Bronchial epithelial cell (primary cell): ENCODE results near the gene VPS18. TPM values are rescaled to one million over a fixed set of nuclear protein-coding genes. Genes with fewer than 3 reads are reported as not detected.
A peak's percentile ranks its signal among the peaks of the same experiment; 100 is the strongest.

Experiments
- DNase-seq: peaks from one replicate; pipeline ENCODE4 v3.0.0-alpha.2; 2010; ENCODE audit warnings: low read depth
- FAIRE-seq: peaks from 2 replicates; lab custom pipeline; 2011; peaks lifted over from hg19 to GRCh38; lab: Jason Lieb, UNC
- H3K27me3 ChIP-seq: 2 replicates; pipeline ENCODE4 v1.5.1; 2011; ENCODE audit warnings: low read length; ENCODE audit not compliant: control insufficient read depth, insufficient read depth
- H3K36me3 ChIP-seq: 2 replicates; pipeline ENCODE4 v1.5.1; 2011; ENCODE audit warnings: low read length; ENCODE audit not compliant: control insufficient read depth, insufficient read depth
- H3K4me3 ChIP-seq: 2 replicates; pipeline ENCODE4 v1.5.1; 2011; ENCODE audit warnings: mild to moderate bottlenecking, low read depth, low read length, control low read depth
- total RNA-seq: library from RNA; depleted of rRNA; stranded (reverse); fragments of >200 nt; gene quantifications from 2 replicates; pipeline ENCODE4 v1.2.1, GENCODE V29; 2014
- TF ChIP-seq, protein P1 (sequence below): IDR thresholded peaks from 2 replicates; pipeline ENCODE4 v1.5.1; 2011; ENCODE audit warnings: mild to moderate bottlenecking, moderate library complexity, low read length, control low read depth, inconsistent platforms; ENCODE audit not compliant: insufficient read depth, severe bottlenecking

The VPS18 gene
- total RNA-seq, 1 donor from 2014 or later, result 26.3 TPM

DNA sequence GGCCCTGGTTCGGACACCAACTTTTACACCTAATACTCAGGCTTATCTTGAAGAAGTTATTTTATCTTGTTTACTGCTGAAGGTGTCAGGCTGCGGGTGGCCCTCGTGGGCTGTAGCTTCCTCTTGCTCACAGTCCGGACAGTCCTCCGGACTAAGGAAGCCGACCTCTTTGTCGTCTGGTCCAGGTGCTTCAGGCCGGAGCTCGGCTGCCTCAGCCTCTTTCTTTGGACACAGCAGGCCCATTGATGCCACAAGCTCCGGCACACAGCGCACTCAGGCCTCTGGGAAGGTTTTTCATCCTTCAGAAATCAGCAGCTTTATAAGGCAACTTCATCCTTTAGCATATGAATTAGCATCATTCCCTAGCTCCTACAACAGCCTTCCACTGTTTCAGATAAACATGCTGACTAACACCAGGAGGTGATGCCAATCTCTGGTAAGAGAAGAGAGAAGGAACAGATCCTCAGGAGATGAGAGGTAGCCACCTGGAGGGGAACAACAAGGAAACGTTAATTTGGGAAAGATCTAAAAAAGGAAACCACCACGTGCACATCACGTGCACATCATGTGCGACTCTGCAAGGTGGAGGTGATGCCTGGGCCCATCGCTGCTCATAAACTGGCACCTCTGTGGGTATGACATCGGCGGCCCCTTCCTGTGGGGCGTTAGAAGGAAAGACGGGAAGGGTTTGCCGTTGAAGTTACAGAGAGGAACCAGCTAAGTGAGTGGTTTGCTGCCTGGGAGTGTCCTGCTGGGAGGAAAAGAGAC is 54.6 kb downstream of the VPS18 start:
- H3K36me3 ChIP-seq, result peaks cover 1% of the 10 kb centered on the region
- H3K27me3 ChIP-seq, result peaks cover 3% of the 10 kb centered on the region
- FAIRE-seq, result no peak
- DNase-seq, result no peak
- no peak overlapping the region for H3K4me3 ChIP-seq
- TF ChIP-seq, protein P1, sequence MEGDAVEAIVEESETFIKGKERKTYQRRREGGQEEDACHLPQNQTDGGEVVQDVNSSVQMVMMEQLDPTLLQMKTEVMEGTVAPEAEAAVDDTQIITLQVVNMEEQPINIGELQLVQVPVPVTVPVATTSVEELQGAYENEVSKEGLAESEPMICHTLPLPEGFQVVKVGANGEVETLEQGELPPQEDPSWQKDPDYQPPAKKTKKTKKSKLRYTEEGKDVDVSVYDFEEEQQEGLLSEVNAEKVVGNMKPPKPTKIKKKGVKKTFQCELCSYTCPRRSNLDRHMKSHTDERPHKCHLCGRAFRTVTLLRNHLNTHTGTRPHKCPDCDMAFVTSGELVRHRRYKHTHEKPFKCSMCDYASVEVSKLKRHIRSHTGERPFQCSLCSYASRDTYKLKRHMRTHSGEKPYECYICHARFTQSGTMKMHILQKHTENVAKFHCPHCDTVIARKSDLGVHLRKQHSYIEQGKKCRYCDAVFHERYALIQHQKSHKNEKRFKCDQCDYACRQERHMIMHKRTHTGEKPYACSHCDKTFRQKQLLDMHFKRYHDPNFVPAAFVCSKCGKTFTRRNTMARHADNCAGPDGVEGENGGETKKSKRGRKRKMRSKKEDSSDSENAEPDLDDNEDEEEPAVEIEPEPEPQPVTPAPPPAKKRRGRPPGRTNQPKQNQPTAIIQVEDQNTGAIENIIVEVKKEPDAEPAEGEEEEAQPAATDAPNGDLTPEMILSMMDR, result no peak

DNA sequence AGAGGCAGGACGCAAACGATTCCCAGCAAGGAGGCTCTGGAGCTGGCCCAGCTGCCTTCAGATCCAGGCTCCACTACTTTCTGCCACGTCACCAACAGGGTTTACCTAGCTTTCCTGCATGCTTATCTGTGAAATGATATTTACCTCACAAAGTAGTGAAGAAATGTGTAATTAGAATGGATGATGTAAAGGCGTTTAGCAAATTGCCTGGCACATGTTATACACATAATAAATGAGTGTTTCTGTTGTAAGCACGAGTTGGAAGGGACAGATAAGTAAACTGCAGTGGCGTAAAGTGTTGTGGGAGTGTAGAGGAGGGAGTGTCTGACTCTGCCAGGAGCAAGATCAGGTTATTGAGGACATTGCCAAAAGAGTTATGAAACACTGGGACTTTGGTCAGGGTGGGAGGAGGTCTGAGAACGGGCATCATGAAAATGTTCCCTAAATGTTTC is 55.5 kb downstream of the VPS18 start:
- Histone ChIP-seq H3K36me3 (peaks cover 3% of the 10 kb centered on the region), H3K4me3 (no peak overlapping the region), H3K27me3 (peaks cover 3% of the 10 kb centered on the region)
- FAIRE-seq (no peak), DNase-seq (peak; percentile 29)
- TF ChIP-seq, protein P1, result no peak

DNA sequence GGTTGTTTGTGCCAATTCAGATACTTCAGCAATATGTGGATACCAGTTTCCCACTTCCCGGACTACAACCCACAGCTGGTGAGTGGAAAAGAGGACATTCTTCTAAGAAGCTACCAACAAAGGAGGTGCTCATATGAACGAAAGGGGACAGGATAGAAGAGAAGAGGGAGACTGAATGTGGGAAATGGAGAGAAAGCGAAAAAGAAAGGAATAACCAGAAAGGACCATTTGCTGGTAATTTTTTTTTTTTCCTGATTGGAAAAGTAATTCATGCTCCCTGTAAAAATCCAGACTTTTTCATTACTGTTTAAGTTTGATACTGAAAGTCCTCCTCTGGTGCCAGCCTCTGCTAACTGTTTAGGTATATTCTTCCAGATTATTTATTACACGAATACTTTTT is 57.5 kb downstream of the VPS18 start:
- no peaks in the 10 kb centered on the region for H3K27me3 ChIP-seq
- no peak overlapping the region for H3K4me3 ChIP-seq
- TF ChIP-seq, protein P1, result no peak
- FAIRE-seq (no peak), DNase-seq (no peak)
- H3K36me3 ChIP-seq, result peaks cover 20% of the 10 kb centered on the region

DNA sequence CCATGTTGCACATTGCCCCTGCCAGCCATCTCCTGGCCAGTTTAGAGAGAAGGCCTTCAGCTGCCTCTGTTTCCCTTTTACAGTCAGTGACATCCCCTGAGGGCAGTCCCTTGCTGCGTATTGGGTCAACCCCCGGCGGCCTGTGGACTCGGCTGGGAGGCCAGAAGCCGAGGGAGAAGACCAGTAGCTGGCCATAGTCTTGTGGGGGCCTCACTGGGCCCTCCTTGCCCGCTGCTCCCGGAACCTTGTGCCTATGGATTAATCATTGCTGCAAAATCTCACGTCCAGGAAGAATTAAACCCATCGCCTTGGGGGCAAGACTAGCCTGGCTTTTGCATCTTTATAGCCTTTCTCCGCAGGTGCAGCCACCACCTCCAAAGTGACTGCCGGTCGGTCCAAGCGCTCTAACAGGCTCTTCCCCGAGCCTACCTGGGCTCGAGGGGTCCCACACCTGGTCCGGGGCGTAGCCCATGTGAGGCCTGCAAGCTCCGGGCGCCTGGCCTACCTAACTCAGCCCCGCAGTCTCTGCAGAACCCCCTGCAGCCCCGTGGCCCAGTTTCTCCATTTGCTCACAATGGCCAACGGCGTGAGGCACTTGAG is 58.2 kb downstream of the VPS18 start:
- H3K27me3 ChIP-seq, result no peaks in the 10 kb centered on the region

DNA sequence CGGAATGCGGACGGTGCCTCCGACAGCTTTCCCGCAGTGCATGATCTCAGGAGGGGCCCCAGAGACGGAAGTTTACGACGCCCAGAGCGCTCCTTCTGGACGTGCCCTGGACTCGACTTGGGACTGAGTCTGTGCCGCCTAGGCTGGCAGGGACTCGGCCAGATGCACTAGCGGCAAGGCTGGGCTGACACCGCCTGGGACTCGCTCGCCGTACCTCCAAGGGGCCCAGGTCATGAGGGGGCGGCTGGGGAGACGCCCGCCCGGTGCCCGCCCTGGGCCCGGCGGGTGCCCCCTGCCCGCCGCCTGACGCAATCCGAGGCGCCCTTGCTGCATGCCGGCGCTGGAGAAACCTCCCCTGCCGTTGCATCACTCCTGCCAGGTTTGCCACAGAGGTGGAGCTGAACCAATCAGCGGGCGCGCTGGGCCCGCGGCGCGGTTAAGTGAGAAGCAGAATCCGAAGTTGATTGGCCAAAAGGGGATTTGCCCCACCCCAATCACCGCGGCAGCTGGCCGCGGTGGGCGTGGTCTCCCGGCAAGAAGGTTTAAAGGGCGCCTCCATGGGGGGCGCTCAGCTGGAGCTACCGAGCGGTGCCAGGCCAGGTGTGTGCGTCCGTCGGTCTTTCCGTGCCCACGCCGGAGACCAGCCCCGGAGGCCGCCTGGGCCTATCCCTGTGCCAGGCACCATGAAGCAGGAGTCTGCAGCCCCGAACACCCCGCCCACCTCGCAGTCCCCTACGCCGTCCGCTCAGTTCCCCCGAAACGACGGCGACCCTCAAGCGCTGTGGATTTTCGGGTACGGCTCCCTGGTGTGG is 58.9 kb downstream of the VPS18 start, which contains the start of gene CHAC1:
Gene CHAC1 (plus strand): TSS at position 571 of the 812 bp plus-strand sequence. CDS start 113 bp downstream, at position 684.
- DNase-seq (peak; percentile 92), FAIRE-seq (no peak)
- H3K36me3 ChIP-seq, result peaks cover 20% of the 10 kb centered on the region

More for the DNA sequence above, 58.2 kb downstream of the VPS18 start:
- DNase-seq (no peak), FAIRE-seq (no peak)
- peak overlapping the region; percentile 96 for H3K4me3 ChIP-seq
- TF ChIP-seq, protein P1, result no peak
- peaks cover 20% of the 10 kb centered on the region for H3K36me3 ChIP-seq

More for the DNA sequence above, 58.9 kb downstream of the VPS18 start, which contains the start of gene CHAC1:
- Histone ChIP-seq H3K4me3 (peak within 1 kb of the TSS; percentile 96), H3K27me3 (no peaks in the 10 kb centered on the region)
- TF ChIP-seq, protein P1, result no peak

Other genes starting within 250 kb of the VPS18 start
- 0.53 and 0.64 TPM in 2 replicates for gene RAD51, start 199.3 kb upstream of the VPS18 start, total RNA-seq
- 15.0 and 20.1 TPM in 2 replicates for gene RMDN3, start 139.2 kb upstream of the VPS18 start, total RNA-seq
- gene GCHFR, start 130.4 kb upstream of the VPS18 start, total RNA-seq, result 12.4 and 13.8 TPM in 2 replicates
- 1.8 and 2.7 TPM in 2 replicates for gene C15orf62, start 124.5 kb upstream of the VPS18 start, total RNA-seq
- gene ZFYVE19, start 87.4 kb upstream of the VPS18 start, total RNA-seq, result 30.3 and 34.0 TPM in 2 replicates
- 21.1 and 30.7 TPM in 2 replicates for gene DNAJC17, start 87.0 kb upstream of the VPS18 start, total RNA-seq
- gene PPP1R14D, start 65.7 kb upstream of the VPS18 start, total RNA-seq, result not detected in 2 replicates
- gene SPINT1, start 50.4 kb upstream of the VPS18 start, total RNA-seq, result 145 and 191 TPM in 2 replicates
- gene RHOV, start 20.2 kb upstream of the VPS18 start, total RNA-seq, result 7.1 and 38.7 TPM in 2 replicates
- 0.13 TPM in 1 of 2 replicates, not detected in the other for gene DLL4, start 34.9 kb downstream of the VPS18 start, total RNA-seq
- 24.7 and 59.8 TPM in 2 replicates for gene CHAC1, start 59.0 kb downstream of the VPS18 start, total RNA-seq
- 18.1 and 23.7 TPM in 2 replicates for gene INO80, start 221.8 kb downstream of the VPS18 start, total RNA-seq